ENCODE results near the gene CDK14.
"Not testable (repeated sequence)": the region's sequence is repeated elsewhere in the genome, so short reads cannot be mapped to it uniquely, and the experiment has no call there.

The CDK14 gene

GRCh38 chr7:90726120-90726519, 130.0 kb downstream of the CDK14 start:
- no peak for TF ChIP-seq CTCF (IDR thresholded peaks at IDR 0.05)
- Histone ChIP-seq H3K79me2 (no peaks in the 10 kb centered on the region), H3K4me2 (ENCODE audit: low read length) (no peak overlapping the region), H3K27me3 (ENCODE audit: control insufficient read depth, insufficient read depth, low read length) (no peaks in the 10 kb centered on the region), H3K4me1 (peaks cover 5% of the 10 kb centered on the region), H3K9ac (no peak overlapping the region), H3K4me3 (ENCODE audit: low read depth, low read length) (no peak overlapping the region), H2AFZ (no peak overlapping the region), H3K9me3 (ENCODE audit: control insufficient read depth, low read length) (no peaks in the 10 kb centered on the region), H3K27ac (no peak overlapping the region), H3K36me3 (ENCODE audit: control insufficient read depth, insufficient read depth, low read length) (no peaks in the 10 kb centered on the region)

- no peak overlapping the region for H3K27ac ChIP-seq
These were observed 130.5 kb downstream of the CDK14 start for GRCh38 chr7:90726623-90727022.

GRCh38 chr7:90727412-90727811, 131.3 kb downstream of the CDK14 start:
- no peaks in the 10 kb centered on the region for H3K27me3 ChIP-seq (ENCODE audit: control insufficient read depth, insufficient read depth, low read length)
- H3K9ac ChIP-seq = no peak overlapping the region
- H3K4me3 ChIP-seq (ENCODE audit: low read depth, low read length) = no peak overlapping the region
- H3K36me3 ChIP-seq (ENCODE audit: control insufficient read depth, insufficient read depth, low read length) = no peaks in the 10 kb centered on the region
- peaks cover 2% of the 10 kb centered on the region for H3K79me2 ChIP-seq
- H3K27ac ChIP-seq = no peak overlapping the region
- no peaks in the 10 kb centered on the region for H3K9me3 ChIP-seq (ENCODE audit: control insufficient read depth, low read length)
- H3K4me1 ChIP-seq = peaks cover 5% of the 10 kb centered on the region
- H2AFZ ChIP-seq = no peak overlapping the region
- H3K4me2 ChIP-seq (ENCODE audit: low read length) = no peak overlapping the region
- no peak for TF ChIP-seq CTCF (IDR thresholded peaks at IDR 0.05)

More at GRCh38 chr7:90726623-90727022, 130.5 kb downstream of the CDK14 start:
- no peaks in the 10 kb centered on the region for H3K36me3 ChIP-seq (ENCODE audit: control insufficient read depth, insufficient read depth, low read length)
- H3K9me3 ChIP-seq (ENCODE audit: control insufficient read depth, low read length) = no peaks in the 10 kb centered on the region
- H3K27me3 ChIP-seq (ENCODE audit: control insufficient read depth, insufficient read depth, low read length) = no peaks in the 10 kb centered on the region
- H3K9ac ChIP-seq = no peak overlapping the region
- peaks cover 2% of the 10 kb centered on the region for H3K79me2 ChIP-seq
- no peak overlapping the region for H3K4me3 ChIP-seq (ENCODE audit: low read depth, low read length)
- peaks cover 5% of the 10 kb centered on the region for H3K4me1 ChIP-seq
- H3K4me2 ChIP-seq (ENCODE audit: low read length) = no peak overlapping the region
- H2AFZ ChIP-seq = no peak overlapping the region
- no peak for TF ChIP-seq CTCF (IDR thresholded peaks at IDR 0.05)

GRCh38 chr7:90728568-90728967, 132.4 kb downstream of the CDK14 start:
- peaks cover 3% of the 10 kb centered on the region for H3K79me2 ChIP-seq
- no peak overlapping the region for H3K4me3 ChIP-seq (ENCODE audit: low read depth, low read length)
- no peak overlapping the region for H3K27ac ChIP-seq
- TF ChIP-seq CTCF (IDR thresholded peaks at IDR 0.05) = no peak
- H3K4me1 ChIP-seq = peaks cover 5% of the 10 kb centered on the region
- no peaks in the 10 kb centered on the region for H3K36me3 ChIP-seq (ENCODE audit: control insufficient read depth, insufficient read depth, low read length)
- H3K4me2 ChIP-seq (ENCODE audit: low read length) = no peak overlapping the region
- no peaks in the 10 kb centered on the region for H3K27me3 ChIP-seq (ENCODE audit: control insufficient read depth, insufficient read depth, low read length)
- no peak overlapping the region for H3K9ac ChIP-seq
- H2AFZ ChIP-seq = no peak overlapping the region
- H3K9me3 ChIP-seq (ENCODE audit: control insufficient read depth, low read length) = no peaks in the 10 kb centered on the region

GRCh38 chr7:90735611-90736280, 139.6 kb downstream of the CDK14 start:
- not testable (repeated sequence) for H2AFZ ChIP-seq; H3K36me3 ChIP-seq (ENCODE audit: control insufficient read depth, insufficient read depth, low read length); H3K4me3 ChIP-seq (ENCODE audit: low read depth, low read length); H3K4me2 ChIP-seq (ENCODE audit: low read length); H3K27me3 ChIP-seq (ENCODE audit: control insufficient read depth, insufficient read depth, low read length); H3K79me2 ChIP-seq; H3K9ac ChIP-seq; H3K9me3 ChIP-seq (ENCODE audit: control insufficient read depth, low read length); H3K4me1 ChIP-seq; H3K27ac ChIP-seq
